RPMI7951 (cell line): ENCODE measurements around the gene INO80D. TPM values are rescaled to one million over a fixed set of nuclear protein-coding genes. Genes with fewer than 3 reads are reported as not detected.
"Not testable (repeated sequence)": the region's sequence is repeated elsewhere in the genome, so short reads cannot be mapped to it uniquely, and the experiment has no call there.

Source experiments
- DNase-seq: peaks from one replicate; pipeline ENCODE4 v3.0.0-alpha.2; 2012; ENCODE audit warnings: low read depth
- total RNA-seq: library from RNA; depleted of rRNA; stranded (reverse); fragments of >200 nt; shearing (Covaris generic); gene quantifications from 2 replicates; pipeline ENCODE4 v1.2.3, GENCODE V29; 2014

Gene INO80D
- total RNA-seq, 1 experiment from 2014 or later: 5.3 TPM

- DNase-seq: peak; percentile 93
These were observed 1.5 kb downstream of the INO80D start for GRCh38 chr2:206084439-206084869.

- no peak for DNase-seq
These were observed 2.2 kb downstream of the INO80D start for GRCh38 chr2:206083602-206084438.

GRCh38 chr2:206082298-206082843 lies 3.6 kb downstream of the INO80D start:
- no peak for DNase-seq

GRCh38 chr2:206080927-206081326 lies 5.0 kb downstream of the INO80D start:
- no peak for DNase-seq

- no peak for DNase-seq
These were observed 6.1 kb downstream of the INO80D start for GRCh38 chr2:206079699-206080465.

- not testable (repeated sequence) for DNase-seq
These were observed 8.1 kb downstream of the INO80D start for GRCh38 chr2:206077879-206078278.

- no peak for DNase-seq
These were observed 10.9 kb downstream of the INO80D start for GRCh38 chr2:206075113-206075512.

- DNase-seq: no peak
These were observed 14.2 kb downstream of the INO80D start for GRCh38 chr2:206071807-206072206.

GRCh38 chr2:206069417-206069816 lies 16.6 kb downstream of the INO80D start:
- no peak for DNase-seq

- DNase-seq: no peak
These were observed 17.8 kb downstream of the INO80D start for GRCh38 chr2:206068207-206068606.

GRCh38 chr2:206064077-206064476 lies 21.9 kb downstream of the INO80D start:
- DNase-seq: no peak

GRCh38 chr2:206063635-206064034 lies 22.3 kb downstream of the INO80D start:
- no peak for DNase-seq

GRCh38 chr2:206062724-206063123 lies 23.2 kb downstream of the INO80D start:
- DNase-seq: peak; percentile 10

GRCh38 chr2:206056286-206056685 lies 29.7 kb downstream of the INO80D start:
- no peak for DNase-seq

- DNase-seq: no peak
These were observed 31.0 kb downstream of the INO80D start for GRCh38 chr2:206054952-206055351.

GRCh38 chr2:206051912-206052311 lies 34.1 kb downstream of the INO80D start:
- DNase-seq: no peak

- no peak for DNase-seq
These were observed 36.6 kb downstream of the INO80D start for GRCh38 chr2:206049392-206049791.

- peak; percentile 31 for DNase-seq
These were observed 40.7 kb downstream of the INO80D start for GRCh38 chr2:206045251-206045650.

- DNase-seq: no peak
These were observed 45.4 kb downstream of the INO80D start for GRCh38 chr2:206040525-206040924.

- DNase-seq: not testable (repeated sequence)
These were observed 50.6 kb downstream of the INO80D start for GRCh38 chr2:206035393-206035792.

GRCh38 chr2:206033452-206033851 lies 52.5 kb downstream of the INO80D start:
- DNase-seq: not testable (repeated sequence)

- no peak for DNase-seq
These were observed 53.9 kb downstream of the INO80D start for GRCh38 chr2:206031950-206032567.
